Upper lobe of left lung (tissue), 4 donors: Measurements from ENCODE around the gene REX1BD.
"Not testable (repeated sequence)": the region's sequence is repeated elsewhere in the genome, so short reads cannot be mapped to it uniquely, and the experiment has no call there.

ENCODE experiments used
- CTCF ChIP-seq, 6 experiments: fragments of 450-650 bp in 4 of 6; fragments of 200-600 bp in 2 of 6; sonication (generic) in 2 of 6; IDR thresholded peaks; one replicate each; pipeline ENCODE4 v1.5.1; 2016 to 2019; ENCODE audit warnings: antibody characterized with exemption in 6 of 6
- POLR2A ChIP-seq, 4 donors: fragments of 450-650 bp; IDR thresholded peaks; one replicate each; pipeline ENCODE4 v1.5.1; 2016 to 2017; ENCODE audit warnings: antibody characterized with exemption in 4 of 4, mild to moderate bottlenecking in 2 of 4

- TF ChIP-seq POLR2A, CTCF (IDR thresholded peaks at IDR 0.05): not testable (repeated sequence)
Observed at GRCh38 chr19:18592732-18593131, 4.1 kb downstream of the REX1BD start.
